PC-9 (cell line): ENCODE measurements around the gene SERPINI2. TPM values are rescaled to one million over a fixed set of nuclear protein-coding genes. Genes with fewer than 3 reads are reported as not detected.

Source experiments
- Bru-seq: library from RNA; stranded (reverse); fragments of 400-500 nt; gene quantifications from one replicate; lab custom pipeline; 2021; lab: Mats Ljungman, UMichigan
- BruChase-seq, 2 experiments: library from RNA; stranded (reverse); fragments of 400-500 nt; gene quantifications; one replicate each; lab custom pipeline; 2021; lab: Mats Ljungman, UMichigan
- BruUV-seq: library from RNA; stranded (reverse); fragments of 400-500 nt; replicated peaks from 2 replicates; lab custom pipeline; 2021; lab: Mats Ljungman, UMichigan
- CTCF ChIA-PET: fragments of 300-600 bp; sonication (Branson Sonifier 250); formaldehyde crosslinking; loops from one replicate; lab custom pipeline; 2022; ENCODE audit warnings: antibody characterized with exemption; lab: Charles Lee
- POLR2A ChIA-PET: fragments of 300-600 bp; sonication (Branson Sonifier 250); formaldehyde crosslinking; loops from one replicate; lab custom pipeline; 2022; ENCODE audit warnings: antibody characterized with exemption; ENCODE audit not compliant: unreplicated experiment; lab: Charles Lee
- DNase-seq, 2 experiments: peaks; one replicate each; pipeline versions ENCODE4 v3.0.0 to v3.0.0-alpha.2; 2015 to 2022; ENCODE audit warnings: mixed read lengths in 1 of 2
- H2AFZ ChIP-seq: fragments of 200-600 bp; sonication (generic); 2 replicates; pipeline ENCODE4 v1.8.1; 2017; ENCODE audit warnings: antibody characterized with exemption
- H3F3A ChIP-seq: fragments of 200-600 bp; sonication (generic); 2 replicates; pipeline ENCODE4 v1.8.1; 2017; ENCODE audit warnings: antibody characterized with exemption, mild to moderate bottlenecking, low read depth; ENCODE audit not compliant: insufficient read depth
- H3K27ac ChIP-seq: fragments of 200-600 bp; sonication (generic); 2 replicates; pipeline ENCODE4 v1.6.1; 2016; ENCODE audit warnings: mixed run types
- H3K27me3 ChIP-seq: fragments of 200-600 bp; sonication (generic); 2 replicates; pipeline ENCODE4 v1.6.1; 2016; ENCODE audit warnings: low read depth, mixed run types; ENCODE audit not compliant: insufficient read depth
- H3K36me3 ChIP-seq: fragments of 200-600 bp; sonication (generic); 2 replicates; pipeline ENCODE4 v1.6.1; 2016; ENCODE audit warnings: low read depth, mixed run types
- H3K4me1 ChIP-seq: fragments of 200-600 bp; sonication (generic); replicated peaks from 2 replicates; pipeline ENCODE4 v1.6.1; 2016; ENCODE audit warnings: mixed run types; ENCODE audit not compliant: insufficient read depth
- H3K4me2 ChIP-seq: fragments of 200-600 bp; sonication (generic); 2 replicates; pipeline ENCODE4 v1.6.1; 2017; ENCODE audit warnings: mixed run types
- H3K4me3 ChIP-seq: fragments of 200-600 bp; sonication (generic); 2 replicates; pipeline ENCODE4 v1.6.1; 2016; ENCODE audit warnings: mixed run types
- H3K79me2 ChIP-seq: fragments of 200-600 bp; sonication (generic); 2 replicates; pipeline ENCODE4 v1.6.1; 2017; ENCODE audit warnings: low read depth, mixed run types
- H3K9me2 ChIP-seq: fragments of 200-600 bp; sonication (generic); 2 replicates; pipeline ENCODE4 v1.8.1; 2017; ENCODE audit warnings: mild to moderate bottlenecking; ENCODE audit not compliant: insufficient read depth
- H3K9me3 ChIP-seq: fragments of 200-600 bp; sonication (generic); 2 replicates; pipeline ENCODE4 v1.8.1; 2016; ENCODE audit warnings: low read depth; ENCODE audit not compliant: insufficient read depth
- H4K20me1 ChIP-seq: fragments of 200-600 bp; sonication (generic); 2 replicates; pipeline ENCODE4 v1.8.1; 2017; ENCODE audit not compliant: insufficient read depth
- EZH2 ChIP-seq: fragments of 200-600 bp; sonication (generic); IDR thresholded peaks from 2 replicates; pipeline ENCODE4 v1.8.0; 2017; ENCODE audit warnings: antibody characterized with exemption, low read depth
- intact Hi-C: fragments of 100-400 bp; cut with micrococcal nuclease; formaldehyde crosslinking; loops from one replicate; pipeline ENCODE4 v1.10.0; 2022; ENCODE audit not compliant: unreplicated experiment
- long read RNA-seq: library from polyadenylated mRNA; stranded (forward); transcript quantifications from one replicate; pipeline ENCODE4 v2.0.0, GENCODE V29; 2022
- total RNA-seq: library from RNA; stranded (reverse); gene quantifications from 2 replicates; pipeline ENCODE4 v1.2.3, GENCODE V29; 2021
- TF ChIP-seq, protein P1 (sequence below): fragments of 200-600 bp; sonication (generic); conservative IDR thresholded peaks from 2 replicates; pipeline ENCODE4 v1.6.1; 2017; ENCODE audit warnings: mixed run types, antibody characterized with exemption, mild to moderate bottlenecking, moderate library complexity

The SERPINI2 gene, protein sequence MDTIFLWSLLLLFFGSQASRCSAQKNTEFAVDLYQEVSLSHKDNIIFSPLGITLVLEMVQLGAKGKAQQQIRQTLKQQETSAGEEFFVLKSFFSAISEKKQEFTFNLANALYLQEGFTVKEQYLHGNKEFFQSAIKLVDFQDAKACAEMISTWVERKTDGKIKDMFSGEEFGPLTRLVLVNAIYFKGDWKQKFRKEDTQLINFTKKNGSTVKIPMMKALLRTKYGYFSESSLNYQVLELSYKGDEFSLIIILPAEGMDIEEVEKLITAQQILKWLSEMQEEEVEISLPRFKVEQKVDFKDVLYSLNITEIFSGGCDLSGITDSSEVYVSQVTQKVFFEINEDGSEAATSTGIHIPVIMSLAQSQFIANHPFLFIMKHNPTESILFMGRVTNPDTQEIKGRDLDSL
- total RNA-seq: not detected in 2 replicates
- percentile 6 among the genes with signal in this experiment for Bru-seq, nascent RNA
- percentile 12 among the genes with signal in this experiment for BruChase-seq, experiment 1, labeled RNA remaining after a 2-hour chase
- BruChase-seq, experiment 2, labeled RNA remaining after a 6-hour chase: percentile 9 among the genes with signal in this experiment
- long read RNA-seq: 0 reads

DNA sequence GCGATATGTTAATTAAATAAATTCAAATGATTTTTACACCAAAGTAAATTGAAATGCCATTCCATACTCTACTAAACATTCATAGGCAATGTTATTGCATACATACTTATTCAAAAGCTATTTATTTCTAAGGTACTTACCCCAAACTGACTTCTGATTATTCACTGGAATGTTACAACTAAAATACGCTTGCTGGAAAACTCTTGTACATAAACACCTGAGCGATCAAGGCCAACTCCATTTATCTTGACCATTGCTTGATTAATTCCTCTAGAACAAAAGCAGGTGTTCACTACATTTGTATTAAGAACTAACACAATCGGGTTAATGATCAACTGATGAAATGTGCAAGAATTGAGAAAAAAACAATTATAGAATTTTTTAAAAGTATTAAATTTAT is at the start of gene SERPINI2:
SERPINI2 (minus strand) TSS at position 180 of the 400 bp plus-strand sequence. CDS start 2,208 bp downstream, outside the sequence.
- Histone ChIP-seq H3K79me2 (no peaks in the 10 kb centered on the region), H3K9me2 (no peaks in the 10 kb centered on the region), H3K27ac (no peak within 1 kb of the TSS), H3K36me3 (no peaks in the 10 kb centered on the region), H4K20me1 (no peaks in the 10 kb centered on the region), H3K9me3 (no peaks in the 10 kb centered on the region), H2AFZ (no peak within 1 kb of the TSS), H3K4me3 (no peak within 1 kb of the TSS), H3K4me2 (no peak within 1 kb of the TSS), H3F3A (no peaks in the 10 kb centered on the region), H3K27me3 (no peaks in the 10 kb centered on the region), H3K4me1 (no peaks in the 10 kb centered on the region)
- ChIA-PET POLR2A (no interaction called here), CTCF (no interaction called here)
- no peak for TF ChIP-seq EZH2
- TF ChIP-seq, protein P1, sequence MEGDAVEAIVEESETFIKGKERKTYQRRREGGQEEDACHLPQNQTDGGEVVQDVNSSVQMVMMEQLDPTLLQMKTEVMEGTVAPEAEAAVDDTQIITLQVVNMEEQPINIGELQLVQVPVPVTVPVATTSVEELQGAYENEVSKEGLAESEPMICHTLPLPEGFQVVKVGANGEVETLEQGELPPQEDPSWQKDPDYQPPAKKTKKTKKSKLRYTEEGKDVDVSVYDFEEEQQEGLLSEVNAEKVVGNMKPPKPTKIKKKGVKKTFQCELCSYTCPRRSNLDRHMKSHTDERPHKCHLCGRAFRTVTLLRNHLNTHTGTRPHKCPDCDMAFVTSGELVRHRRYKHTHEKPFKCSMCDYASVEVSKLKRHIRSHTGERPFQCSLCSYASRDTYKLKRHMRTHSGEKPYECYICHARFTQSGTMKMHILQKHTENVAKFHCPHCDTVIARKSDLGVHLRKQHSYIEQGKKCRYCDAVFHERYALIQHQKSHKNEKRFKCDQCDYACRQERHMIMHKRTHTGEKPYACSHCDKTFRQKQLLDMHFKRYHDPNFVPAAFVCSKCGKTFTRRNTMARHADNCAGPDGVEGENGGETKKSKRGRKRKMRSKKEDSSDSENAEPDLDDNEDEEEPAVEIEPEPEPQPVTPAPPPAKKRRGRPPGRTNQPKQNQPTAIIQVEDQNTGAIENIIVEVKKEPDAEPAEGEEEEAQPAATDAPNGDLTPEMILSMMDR: no peak
- intact Hi-C loops: no loop called here
- no TSS peak for BruUV-seq
- no peak for DNase-seq

DNA sequence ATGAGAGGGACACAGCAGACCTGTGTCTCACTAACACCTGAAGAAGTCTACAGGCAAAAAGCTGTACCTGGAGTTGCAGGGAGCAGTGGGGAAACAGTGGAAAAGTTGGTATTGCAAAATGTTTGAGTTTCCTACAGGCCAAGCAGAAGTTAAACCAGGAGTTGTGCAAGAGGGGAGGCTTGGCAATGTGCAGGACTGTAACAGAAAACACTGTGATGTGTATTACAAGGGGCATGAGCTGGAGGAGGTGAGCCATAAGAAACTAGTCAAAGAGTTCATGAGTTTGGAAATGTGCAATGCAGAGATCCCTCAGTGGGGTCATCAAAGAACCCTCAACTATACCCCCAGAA is 47.1 kb upstream of the SERPINI2 start:
- intact Hi-C loops: no loop called here
- Histone ChIP-seq H3K79me2 (no peaks in the 10 kb centered on the region), H2AFZ (no peak overlapping the region), H3K27ac (no peak overlapping the region), H3K36me3 (no peaks in the 10 kb centered on the region), H3K9me3 (no peaks in the 10 kb centered on the region), H4K20me1 (no peaks in the 10 kb centered on the region), H3K4me2 (no peak overlapping the region), H3K27me3 (no peaks in the 10 kb centered on the region), H3K9me2 (no peaks in the 10 kb centered on the region), H3K4me3 (no peak overlapping the region), H3K4me1 (no peaks in the 10 kb centered on the region), H3F3A (no peaks in the 10 kb centered on the region)
- BruUV-seq: no TSS peak
- ChIA-PET POLR2A (no interaction called here), CTCF (no interaction called here)
- TF ChIP-seq EZH2: no peak
- TF ChIP-seq, protein P1: no peak
- no peak for DNase-seq

DNA sequence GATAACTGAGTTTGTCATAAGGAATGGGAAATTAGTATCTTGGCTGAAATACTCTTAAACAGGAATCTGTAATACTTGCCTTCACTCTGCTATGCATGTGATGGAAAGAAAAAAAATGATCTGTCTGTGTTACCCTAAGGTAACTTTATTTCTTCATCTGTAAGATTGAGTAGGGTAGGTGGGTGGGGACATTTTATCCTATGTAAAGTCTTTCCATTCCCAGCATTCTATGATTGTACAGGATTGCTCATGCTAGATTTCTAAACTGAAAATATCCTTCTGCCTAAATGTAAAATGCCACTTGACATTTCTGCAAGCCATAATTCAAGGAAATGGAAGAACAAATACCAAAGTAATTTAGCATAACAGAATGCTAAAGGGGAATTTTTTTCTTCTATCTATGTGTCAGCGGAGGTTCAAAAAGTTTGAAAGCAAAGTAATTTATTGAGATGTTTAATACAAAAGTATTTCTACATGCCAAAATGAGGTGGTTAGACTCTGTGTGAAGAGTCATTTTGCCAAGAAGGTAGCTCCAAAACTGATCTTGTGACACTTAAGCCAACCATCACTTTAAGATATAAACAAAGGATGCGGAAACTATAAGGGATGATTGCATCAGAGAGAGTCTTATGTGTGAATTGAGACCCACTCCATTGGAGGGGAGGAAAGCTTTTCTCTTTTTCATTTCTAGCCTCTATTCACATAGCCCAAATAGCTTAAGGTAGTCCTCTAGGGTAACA is 46.6 kb upstream of the SERPINI2 start:
- BruUV-seq: no TSS peak
- Histone ChIP-seq H3K79me2 (no peaks in the 10 kb centered on the region), H3K4me2 (no peak overlapping the region), H4K20me1 (no peaks in the 10 kb centered on the region), H3K9me3 (no peaks in the 10 kb centered on the region), H3K27ac (no peak overlapping the region), H2AFZ (no peak overlapping the region), H3F3A (no peaks in the 10 kb centered on the region), H3K27me3 (no peaks in the 10 kb centered on the region), H3K4me3 (no peak overlapping the region), H3K9me2 (no peaks in the 10 kb centered on the region), H3K36me3 (no peaks in the 10 kb centered on the region), H3K4me1 (no peaks in the 10 kb centered on the region)
- intact Hi-C loops: no loop called here
- ChIA-PET CTCF (no interaction called here), POLR2A (no interaction called here)
- TF ChIP-seq, protein P1: no peak
- no peak for TF ChIP-seq EZH2
- DNase-seq: no peak
